SHP77 treated with DMSO at 0.1 percent for 48 hours (cell line): Measurements from ENCODE around the gene ADA.
A peak's percentile ranks its signal among the peaks of the same experiment; 100 is the strongest.

Experiments
- DNase-seq: peaks from one replicate; lab custom pipeline; 2025; lab: John Stamatoyannopoulos, UW

Gene ADA

DNA sequence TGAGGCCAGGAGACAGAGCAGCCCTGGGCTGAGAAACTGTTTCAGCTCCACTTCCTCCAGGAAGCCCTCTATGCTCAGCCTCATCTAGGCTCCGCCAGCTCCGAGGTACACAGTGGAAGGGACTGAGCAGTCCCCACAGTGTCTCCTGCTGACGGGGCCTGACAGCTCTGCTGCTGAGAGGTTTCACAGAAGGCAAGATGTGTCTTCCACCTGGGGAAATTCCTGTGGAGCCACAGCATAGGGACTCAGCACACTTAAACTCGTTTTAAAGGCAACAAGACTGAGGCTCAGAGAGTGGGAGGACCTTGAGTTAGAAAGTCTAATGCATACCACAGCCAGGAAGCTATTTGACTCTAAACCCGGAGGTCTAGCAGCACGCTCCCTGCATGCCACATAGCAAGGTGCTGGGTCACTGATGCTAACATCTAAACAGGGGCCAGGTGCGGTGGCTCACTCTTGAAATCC lies 6.8 kb downstream of the ADA start:
- DNase-seq = no peak

DNA sequence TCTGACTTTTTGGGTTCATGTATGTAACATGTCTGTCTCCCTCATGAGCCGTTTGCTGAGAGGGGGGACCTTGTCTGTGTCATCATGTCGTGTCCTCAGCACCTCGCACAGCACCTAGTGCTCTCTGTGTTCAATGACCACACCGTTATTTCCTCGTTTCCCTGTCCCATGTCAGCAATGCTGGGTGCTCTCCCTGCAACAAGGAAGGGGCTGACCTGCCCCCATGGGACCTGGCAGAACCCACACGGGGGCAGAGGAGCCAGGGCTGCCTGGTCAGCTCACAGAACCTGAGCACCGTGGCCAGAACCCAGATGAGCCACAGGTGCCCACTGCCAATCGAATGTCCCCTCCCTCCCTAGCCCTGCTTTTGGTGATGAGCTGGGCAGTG lies 7.3 kb downstream of the ADA start:
- DNase-seq = no peak

DNA sequence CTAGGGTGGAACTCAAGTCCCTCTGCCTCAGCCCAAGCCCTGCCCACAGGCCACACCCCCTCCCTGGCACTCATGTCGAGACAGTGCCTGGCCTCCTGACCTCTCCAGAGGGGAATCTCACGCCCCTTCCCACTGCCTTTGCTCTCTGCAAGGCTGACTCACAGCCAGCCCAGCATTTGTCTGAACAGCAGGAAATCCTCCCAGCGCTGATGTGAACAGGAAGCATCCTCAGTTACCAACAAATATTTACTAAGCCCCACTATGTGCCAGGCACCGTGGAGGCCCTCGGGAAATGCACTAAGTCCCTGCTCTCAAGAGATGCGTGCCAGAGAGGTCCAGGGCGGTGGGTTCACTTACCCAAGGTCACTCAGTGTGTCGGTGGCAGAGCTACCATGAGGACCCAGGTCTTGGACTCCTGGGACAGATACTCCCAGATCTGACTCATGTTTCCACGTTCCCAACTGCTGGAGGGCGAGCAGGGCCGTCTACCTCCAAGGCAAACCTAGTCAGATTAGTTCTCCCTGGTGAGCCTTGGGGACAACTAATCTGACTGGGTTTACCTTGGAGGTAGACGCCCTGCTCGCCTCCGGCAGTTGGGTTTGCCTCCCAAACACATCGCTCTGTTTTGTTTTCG lies 7.8 kb downstream of the ADA start:
- no peak for DNase-seq

DNA sequence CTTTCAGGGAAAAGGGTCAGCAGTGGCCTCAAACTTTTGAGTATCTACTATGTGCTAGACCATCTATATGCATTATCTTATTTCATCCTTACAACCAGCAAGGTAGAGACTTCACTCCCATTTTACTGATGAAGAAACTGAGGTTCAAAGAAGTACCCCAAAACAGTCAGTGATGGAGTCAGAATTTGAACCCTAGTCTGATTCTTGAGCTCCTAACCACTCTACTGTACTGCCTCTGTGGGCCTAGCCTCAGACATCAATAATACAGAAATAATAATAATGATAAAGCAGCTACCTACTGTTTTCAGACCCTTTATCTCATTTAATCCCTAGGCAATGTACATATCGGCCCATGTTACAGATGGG lies 8.4 kb downstream of the ADA start:
- DNase-seq = no peak

DNA sequence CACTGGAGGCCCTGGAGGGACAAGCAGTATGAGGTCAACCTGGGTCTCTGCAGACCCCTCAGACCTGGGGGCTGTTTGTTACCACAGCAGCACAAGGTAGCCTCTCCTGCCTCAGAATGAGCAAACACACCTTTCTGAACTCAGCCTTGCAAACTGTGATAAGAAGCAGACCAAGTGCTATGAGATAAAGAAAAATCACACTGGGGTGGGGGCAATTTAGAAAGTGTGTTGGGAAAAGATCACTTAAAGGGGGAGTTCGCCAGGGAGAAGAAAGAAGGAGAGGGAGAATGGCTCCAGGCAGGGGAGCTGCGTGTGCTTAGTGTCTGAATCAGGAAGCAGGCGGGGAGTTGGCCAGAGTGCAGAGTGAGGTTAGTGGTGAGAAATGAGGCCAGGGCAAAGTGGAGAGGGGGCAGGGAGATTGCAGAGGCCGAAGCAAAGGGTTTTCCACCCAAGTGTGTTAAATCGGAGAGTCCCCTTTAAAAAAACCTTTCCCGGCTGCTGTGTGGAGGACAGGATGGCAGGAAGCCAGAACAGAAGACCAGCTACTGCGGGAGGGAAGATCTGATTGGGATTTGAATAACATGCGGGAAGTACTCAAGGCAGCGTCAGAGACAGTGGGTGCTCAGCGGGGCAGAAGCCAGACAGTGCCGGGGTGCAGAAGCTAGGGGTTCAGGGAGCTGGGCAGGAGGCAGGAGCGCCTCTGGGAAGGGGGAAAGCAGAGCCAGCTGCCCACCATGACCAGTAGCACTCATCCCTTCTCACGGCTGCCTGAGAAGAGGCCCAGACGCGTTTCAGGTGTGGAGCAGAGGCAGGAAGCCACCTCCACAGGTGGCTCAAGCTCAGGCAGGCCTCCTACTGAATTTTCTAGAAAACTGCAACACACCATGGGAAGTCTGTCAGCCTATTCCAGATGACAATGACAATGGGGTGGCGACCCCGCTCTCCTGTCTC lies 9.0 kb downstream of the ADA start:
- DNase-seq = peak; percentile 38

DNA sequence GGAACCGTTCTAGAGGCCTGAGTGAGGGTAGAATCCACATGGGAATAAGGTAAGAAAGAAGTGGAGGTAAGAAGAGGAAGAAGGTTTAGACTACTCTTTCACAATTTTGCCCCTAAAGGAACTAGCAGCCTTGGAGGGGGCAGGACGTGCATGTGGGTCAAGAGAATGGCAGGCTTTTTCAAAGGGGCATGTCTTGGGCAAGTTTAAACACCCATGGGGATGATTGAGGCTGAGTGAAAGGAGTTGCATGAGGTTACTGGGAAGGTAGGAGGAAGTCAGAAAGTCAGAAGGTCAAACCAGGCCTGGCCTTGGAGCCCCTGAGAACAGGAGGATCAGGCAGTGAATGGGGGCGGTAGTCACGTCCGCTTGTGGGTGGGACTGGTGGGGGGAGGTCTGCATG lies 10.2 kb downstream of the ADA start:
- DNase-seq = no peak

DNA sequence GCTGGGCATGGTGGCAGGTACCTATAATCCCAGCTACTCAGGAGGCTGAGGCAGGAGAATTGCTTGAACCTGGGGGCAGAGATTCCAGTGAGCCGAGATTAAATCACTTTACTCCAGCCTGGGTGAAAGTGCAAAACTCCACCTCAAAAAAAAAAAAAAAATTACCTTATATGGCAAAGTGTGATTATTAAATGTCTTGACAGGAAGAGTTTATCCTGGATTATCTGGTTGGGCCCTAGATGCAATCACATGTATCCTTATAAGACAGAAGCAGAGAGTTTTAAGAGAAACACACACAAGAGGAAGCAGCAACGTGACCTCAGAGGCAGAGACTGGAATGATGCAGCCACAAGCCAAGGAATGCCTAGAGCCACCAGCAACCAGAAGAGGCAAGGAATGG lies 11.0 kb downstream of the ADA start:
- no peak for DNase-seq

DNA sequence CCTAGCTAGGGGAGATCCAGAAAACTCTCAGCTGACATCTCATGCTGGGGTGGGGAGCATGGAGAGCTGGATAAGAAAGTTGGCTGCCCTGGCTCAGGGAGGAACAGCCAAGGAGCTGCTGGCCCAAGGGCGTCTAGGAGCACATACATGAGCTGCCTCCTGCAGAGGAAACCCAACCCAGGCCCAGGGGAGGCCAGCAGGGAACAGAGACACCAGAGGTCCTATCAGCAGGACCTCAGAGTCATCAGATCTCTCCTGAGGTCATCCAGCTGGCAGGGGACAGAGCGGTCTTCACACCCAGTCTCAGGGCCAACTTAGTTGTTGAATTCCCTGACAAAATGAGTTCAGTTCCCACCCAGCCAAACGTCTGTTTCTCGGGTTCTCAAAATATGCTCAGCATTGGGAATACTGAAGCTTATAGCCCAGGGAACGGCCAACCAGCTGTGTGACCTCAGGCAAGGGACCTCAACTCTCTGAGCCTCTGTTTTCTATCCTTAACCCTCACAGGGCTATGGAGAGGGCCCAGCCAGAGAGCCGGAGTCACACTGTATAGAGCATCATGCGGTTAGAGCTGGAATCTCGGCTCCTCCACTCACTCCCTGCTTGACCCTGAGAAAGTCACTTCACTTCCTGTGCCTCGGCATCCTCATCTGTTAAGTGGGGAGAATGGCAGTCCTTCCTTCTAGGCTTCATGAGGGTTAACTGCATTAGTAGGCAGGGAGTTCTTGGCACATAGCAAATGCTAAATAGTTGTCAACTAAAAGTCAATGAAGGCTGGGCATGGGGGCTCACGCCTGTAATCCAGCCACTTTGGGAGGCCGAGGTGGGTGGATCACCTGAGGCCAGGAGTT lies 13.8 kb downstream of the ADA start:
- DNase-seq = no peak

DNA sequence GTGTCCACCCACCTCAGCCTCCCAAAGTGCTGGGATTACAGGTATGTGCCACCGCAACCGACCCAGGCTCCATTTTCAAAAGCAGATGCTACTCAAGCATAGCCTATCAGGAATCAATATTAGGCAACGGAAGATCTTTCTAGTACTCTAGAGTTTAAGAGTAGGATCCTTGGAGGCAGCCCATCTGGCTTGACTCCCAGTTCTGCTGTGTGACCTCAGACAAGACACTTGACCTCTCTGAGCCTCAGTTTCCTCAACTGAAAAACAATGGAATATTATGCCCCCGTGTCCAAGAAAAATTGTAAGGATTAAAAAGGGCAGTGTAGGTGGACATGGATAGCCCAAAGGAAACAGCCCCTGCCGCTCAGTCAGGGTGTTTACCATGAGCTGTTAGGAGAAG lies 14.5 kb downstream of the ADA start:
- no peak for DNase-seq

DNA sequence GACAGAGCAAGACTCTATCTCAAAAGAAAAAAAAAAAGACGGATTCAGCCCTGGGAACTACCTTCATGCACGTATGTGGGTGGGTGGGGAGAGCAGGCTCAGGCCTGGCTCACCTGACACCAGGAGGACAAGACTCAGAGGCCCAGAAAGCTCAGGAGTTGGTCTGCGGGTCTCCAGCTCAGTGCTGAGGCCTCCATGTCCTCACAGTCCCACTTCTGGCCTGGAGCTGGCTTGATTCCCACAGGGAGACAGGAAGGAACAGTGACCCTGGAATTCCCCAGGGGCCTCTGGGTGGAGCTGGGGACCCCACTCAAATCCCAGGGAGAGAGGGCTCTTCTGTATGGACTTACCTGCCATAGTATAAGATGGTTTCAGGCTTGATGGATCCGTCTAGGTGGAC lies 15.6 kb downstream of the ADA start:
- DNase-seq = no peak

DNA sequence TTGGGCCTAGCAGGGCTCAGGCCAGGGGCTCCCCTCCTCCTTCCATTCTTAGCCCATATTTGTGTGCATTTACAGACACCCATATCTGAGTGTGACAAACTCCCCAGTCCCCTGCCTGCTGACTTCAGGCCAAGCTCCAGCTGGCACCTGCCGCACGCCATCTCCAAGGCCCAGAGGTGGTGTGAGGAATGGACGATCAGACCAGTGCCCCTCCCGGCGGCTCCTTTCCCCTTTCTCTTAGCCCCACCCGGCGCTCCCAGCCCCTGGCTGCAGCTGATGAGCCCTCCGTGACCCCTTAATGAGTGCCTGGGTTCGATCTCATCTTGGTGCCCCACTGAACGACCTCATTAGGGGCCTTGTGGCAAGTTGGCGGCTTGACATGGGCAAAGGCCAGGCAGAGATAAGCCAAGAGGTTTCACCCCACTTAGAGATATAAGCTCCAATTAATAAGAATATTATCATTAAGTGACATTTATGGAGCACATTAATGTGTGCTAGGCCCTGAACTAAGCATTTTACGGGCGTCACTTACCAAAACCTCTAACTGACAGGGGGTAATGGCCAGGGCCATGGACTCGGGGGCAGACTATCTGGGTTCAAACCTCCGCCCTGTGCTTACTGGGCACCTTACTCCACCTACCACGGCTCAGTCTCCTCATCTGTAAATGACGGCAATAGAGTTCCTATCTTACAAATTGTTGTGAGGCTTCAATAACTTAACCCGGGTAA lies 17.5 kb downstream of the ADA start:
- DNase-seq = no peak

DNA sequence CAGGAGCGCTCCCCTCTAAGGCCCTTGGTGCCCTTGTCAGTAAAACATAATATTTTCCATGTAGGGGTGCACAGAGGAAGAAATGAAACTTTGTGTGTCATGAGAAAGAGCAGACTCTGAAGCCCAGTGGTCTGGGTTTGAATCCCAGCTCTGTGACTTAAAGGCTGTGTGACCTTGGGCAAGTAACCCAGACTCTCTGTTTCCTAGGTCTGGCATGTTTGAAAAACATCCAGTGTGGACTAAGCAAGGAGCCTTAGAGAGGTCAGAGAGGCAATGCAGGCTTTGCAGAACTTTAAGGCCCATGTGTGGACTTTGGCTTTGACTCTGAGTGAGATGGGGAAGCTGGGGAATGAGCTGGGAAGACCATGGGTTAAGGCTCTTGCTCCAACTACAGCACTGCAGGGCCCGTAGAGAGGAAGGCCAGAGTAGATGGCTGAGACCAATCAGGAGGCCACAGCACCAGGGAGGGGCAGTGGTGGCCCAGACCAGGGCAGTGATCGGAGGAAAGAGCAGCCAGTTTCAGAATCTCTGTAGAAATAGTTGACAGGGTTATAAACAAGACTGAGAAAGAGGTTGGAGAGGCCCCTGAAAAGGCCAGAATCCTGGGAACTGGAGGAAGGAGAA lies 18.2 kb downstream of the ADA start:
- no peak for DNase-seq

DNA sequence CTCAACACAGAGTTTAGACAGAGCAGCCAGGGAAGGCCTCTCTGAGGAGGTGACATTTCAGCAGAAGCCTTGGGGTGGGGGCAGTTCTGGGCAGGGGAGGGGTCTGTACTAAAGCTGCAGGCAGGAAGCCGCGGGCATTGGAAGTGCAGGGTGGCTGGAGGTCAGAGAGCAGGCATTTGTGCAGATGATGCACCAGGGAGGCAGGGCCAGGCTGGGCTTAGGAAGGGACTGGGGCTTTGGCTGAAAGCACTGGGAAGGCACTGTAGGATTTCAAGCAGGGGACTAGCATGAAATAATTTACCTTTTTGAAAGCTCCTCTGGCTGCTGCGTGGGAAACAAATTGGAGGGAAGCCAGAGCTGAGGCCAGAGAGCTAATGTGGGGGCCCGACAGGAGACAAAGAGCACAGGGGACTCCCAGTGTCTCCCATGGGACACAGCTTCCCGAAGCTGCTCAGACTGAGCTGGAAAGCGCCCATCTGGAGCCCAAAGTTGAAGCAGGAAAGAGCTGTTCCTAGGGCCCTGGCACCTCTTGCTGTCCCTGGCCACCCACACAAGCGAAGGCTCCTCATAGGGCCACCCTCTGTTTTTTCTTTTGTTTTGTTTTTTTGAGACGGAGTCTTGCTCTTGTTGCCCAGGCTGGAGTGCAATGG lies 19.3 kb downstream of the ADA start:
- DNase-seq = no peak

DNA sequence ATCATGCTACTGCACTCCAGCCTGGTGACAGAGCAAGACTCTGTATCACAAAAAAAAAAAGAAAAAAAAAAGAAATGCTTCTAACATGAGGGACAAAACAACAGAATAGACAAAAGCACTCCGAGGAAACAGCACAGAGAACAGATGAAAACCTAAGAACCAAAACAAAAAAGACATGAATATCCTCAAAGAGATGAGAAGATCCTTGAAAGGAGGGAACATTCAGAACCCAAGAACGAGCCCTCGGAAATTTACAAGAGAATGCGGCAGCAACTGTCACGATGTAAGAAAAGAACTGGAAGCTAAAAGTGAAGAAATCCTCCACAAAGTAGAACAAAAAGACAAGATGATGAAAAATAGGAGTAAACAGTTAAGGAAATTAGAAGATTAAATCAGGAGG lies 21.2 kb downstream of the ADA start:
- no peak for DNase-seq

DNA sequence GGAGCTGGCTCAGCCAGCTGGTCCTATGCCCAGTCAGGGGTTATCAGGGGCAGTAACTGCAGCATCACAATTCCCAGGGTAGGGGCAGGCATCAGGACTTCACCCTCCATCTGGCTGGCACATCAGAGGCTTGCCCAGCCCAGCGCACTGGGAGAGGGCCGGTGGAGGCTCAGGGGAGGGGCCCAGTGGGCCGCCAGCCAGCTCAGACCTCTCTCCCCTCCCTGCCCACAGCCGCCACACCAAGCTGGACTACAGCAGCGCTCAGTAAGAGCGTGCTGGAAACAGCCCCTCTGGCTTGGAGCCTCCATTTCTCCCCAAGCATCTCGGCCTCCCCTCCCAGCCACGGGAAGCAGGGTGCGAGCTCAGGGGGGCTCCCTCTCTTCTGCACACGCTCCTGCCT lies 22.0 kb downstream of the ADA start:
- no peak for DNase-seq

DNA sequence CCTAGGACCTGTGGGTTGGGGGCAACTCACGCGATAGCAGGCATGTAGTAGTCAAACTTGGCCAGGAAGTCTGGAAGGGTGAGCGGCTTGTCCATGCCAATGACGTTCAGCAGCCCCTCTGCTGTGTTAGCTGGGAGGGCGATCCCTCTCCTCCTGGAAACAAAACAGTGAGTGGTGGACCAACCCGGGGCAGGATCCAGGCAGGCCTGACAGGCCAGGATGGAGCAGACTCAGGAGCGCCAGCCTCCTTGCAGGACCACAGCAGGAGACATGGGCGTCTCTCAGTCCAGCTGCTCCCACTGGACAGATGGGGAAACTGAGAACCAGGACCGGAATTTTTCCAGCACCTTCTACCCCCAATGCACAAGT lies 22.5 kb downstream of the ADA start:
- no peak for DNase-seq

DNA sequence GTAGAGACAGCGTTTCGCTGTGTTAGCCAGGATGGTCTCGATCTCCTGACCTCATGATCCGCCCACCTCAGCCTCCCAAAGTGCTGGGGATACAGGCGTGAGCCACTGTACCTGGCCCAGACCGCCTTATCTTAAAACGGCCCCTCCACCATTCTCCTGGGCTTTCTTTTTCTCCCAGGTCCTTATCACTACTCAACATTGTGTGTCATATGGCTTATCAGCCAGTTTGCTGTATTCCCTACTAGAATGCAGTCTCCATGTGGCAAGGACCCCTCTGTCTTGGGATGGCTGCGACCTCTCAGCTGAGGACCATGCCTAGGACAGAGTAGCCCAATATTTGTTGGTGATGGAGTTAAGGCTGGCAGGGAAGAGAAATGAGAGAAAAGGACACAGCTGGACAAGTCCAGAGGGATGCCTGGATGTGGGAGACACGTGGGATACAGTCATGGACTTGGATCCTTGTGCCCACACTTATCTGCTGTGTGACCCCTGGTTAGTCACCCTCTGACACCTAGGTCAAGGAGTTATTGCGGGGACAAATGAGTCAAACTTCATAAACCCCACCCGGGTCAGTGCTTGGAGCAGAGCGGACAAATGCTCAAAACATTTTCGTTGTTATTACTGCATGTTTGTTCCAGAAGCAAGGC lies 24.0 kb downstream of the ADA start:
- no peak for DNase-seq

DNA sequence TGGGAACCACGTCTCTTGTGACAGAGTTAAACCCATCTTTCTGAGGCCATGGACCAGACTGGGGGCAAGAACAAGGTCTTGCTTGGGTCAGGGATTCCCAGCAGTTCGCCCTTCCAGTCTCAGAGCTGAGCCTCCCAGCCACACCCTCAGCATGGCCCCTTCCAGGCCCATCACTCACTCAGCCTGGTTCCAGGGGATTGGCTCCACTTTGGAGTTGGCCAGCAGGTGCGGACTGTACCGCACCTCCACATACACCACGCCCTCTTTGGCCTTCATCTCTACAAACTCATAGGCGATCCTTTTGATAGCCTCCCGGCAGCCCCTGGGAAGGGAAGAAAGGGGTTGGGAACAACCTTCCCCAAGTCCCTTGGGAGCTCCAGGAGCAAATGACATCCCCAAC lies 25.2 kb downstream of the ADA start:
- DNase-seq = no peak

DNA sequence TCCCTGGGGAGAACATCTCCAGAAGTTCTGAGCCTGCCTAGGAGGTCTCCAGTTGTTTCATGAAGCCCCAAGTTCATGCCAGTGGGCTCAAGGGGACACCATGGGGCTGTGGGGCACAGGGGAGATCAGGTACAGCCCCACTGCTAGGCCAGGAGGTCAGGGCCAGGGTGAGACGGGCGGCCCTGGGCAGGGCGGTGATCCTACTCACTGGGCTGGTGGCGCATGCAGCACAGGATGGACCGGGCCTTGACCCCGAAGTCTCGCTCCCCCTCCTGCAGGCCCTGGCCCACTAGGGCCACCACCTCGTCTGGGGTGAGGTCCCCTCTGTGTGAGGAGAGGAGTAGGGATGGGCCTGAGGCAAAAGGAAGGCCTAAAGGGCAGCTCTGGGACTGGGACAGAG lies 26.1 kb downstream of the ADA start:
- no peak for DNase-seq

DNA sequence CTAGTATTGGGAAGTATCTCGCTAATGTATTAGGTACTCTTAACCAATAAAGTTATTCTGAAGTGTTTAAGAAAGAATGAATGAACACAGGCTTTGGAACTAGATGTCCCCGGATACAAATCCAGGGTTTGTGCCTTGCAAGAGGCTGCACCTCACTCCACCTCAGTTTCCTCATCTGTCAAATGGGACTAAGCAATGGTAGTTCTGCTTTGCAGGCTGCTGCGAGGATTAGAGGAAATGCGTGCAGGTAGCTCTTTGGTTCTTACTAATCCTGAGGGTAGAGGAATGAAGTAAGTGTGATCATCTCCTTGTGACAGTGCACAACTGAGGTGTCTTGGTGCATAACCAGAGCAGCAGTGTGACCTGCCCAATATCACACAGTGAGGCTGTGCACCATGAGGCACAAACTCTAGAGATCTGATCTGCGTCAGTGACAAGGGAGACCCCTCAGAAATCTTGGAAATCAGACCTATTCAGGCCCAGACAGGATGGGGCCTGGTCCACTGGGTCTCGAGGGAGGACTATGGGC lies 26.7 kb downstream of the ADA start:
- no peak for DNase-seq
